SH-SY5Y (cell line): ENCODE results near the gene DAGLA.

ENCODE experiments used
- GATA2 ChIP-seq: IDR thresholded peaks from 2 replicates; pipeline ENCODE4 v1.6.1; 2011; ENCODE audit warnings: mild to moderate bottlenecking, low read depth, low read length
- GATA3 ChIP-seq: IDR thresholded peaks from 2 replicates; pipeline ENCODE4 v1.6.1; 2011; ENCODE audit warnings: low read depth, mild to moderate bottlenecking, low read length, moderate library complexity

The DAGLA gene

GRCh38 chr11:61746442-61747191, 66.4 kb downstream of the DAGLA start:
- TF ChIP-seq GATA2: no peak
- TF ChIP-seq GATA3: no peak

- TF ChIP-seq GATA2 (no peak), GATA3 (no peak)
These were observed 67.2 kb downstream of the DAGLA start for GRCh38 chr11:61747192-61747966.

- no peak for TF ChIP-seq GATA2
- TF ChIP-seq GATA3: no peak
These were observed 67.7 kb downstream of the DAGLA start for GRCh38 chr11:61747967-61748285.

- TF ChIP-seq GATA3: no peak
These were observed 69.5 kb downstream of the DAGLA start for GRCh38 chr11:61749591-61750217.

- TF ChIP-seq GATA2: no peak
- TF ChIP-seq GATA3: no peak
These were observed 70.6 kb downstream of the DAGLA start for GRCh38 chr11:61750631-61751273.

GRCh38 chr11:61751384-61751783, 71.2 kb downstream of the DAGLA start:
- TF ChIP-seq GATA3 (no peak), GATA2 (no peak)

- TF ChIP-seq GATA2 (no peak), GATA3 (no peak)
These were observed 72.1 kb downstream of the DAGLA start, which contains the start of gene MYRF for GRCh38 chr11:61752117-61752924. MYRF (plus strand) TSS chr11:61752636; CDS start chr11:61752745, 109 bp downstream.

- no peak for TF ChIP-seq GATA3
- TF ChIP-seq GATA2: no peak
These were observed 72.8 kb downstream of the DAGLA start for GRCh38 chr11:61752925-61753521.

GRCh38 chr11:61753672-61754071, 73.5 kb downstream of the DAGLA start:
- TF ChIP-seq GATA3: no peak
- TF ChIP-seq GATA2: no peak

- TF ChIP-seq GATA3 (no peak), GATA2 (no peak)
These were observed 74.6 kb downstream of the DAGLA start for GRCh38 chr11:61754534-61755482.

- no peak for TF ChIP-seq GATA3
- TF ChIP-seq GATA2: no peak
These were observed 75.9 kb downstream of the DAGLA start for GRCh38 chr11:61756147-61756451.

- TF ChIP-seq GATA3: no peak
- TF ChIP-seq GATA2: no peak
These were observed 76.4 kb downstream of the DAGLA start for GRCh38 chr11:61756452-61757212.
